H9 (cell line): ENCODE measurements around the gene SPAG17. TPM values are rescaled to one million over a fixed set of nuclear protein-coding genes. Genes with fewer than 3 reads are reported as not detected.

Experiments
- DNase-seq: peaks from one replicate; pipeline ENCODE4 v3.0.0-alpha.2; 2017
- H2AFZ ChIP-seq: one replicate; pipeline ENCODE4 v1.6.1; 2013; ENCODE audit warnings: mild to moderate bottlenecking, low read length, control low read depth, moderate library complexity
- H2AK5ac ChIP-seq: 2 replicates; pipeline ENCODE4 v1.6.1; 2013; ENCODE audit warnings: low read length, control low read depth, mixed read lengths; ENCODE audit not compliant: insufficient read length
- H2BK120ac ChIP-seq: one replicate; pipeline ENCODE4 v1.6.1; 2013; ENCODE audit warnings: low read depth, mild to moderate bottlenecking, low read length, control low read depth, inconsistent platforms; ENCODE audit not compliant: poor library complexity, severe bottlenecking
- H2BK12ac ChIP-seq: 2 replicates; pipeline ENCODE4 v1.6.1; 2013; ENCODE audit warnings: low read length, control low read depth, mixed read lengths, low read depth; ENCODE audit not compliant: insufficient read length
- H2BK15ac ChIP-seq: 2 replicates; pipeline ENCODE4 v1.6.1; 2013; ENCODE audit warnings: low read depth, low read length, control low read depth
- H2BK20ac ChIP-seq: one replicate; pipeline ENCODE4 v1.6.1; 2013; ENCODE audit warnings: low read depth, mild to moderate bottlenecking, low read length, control low read depth, inconsistent platforms; ENCODE audit not compliant: poor library complexity, severe bottlenecking
- H2BK5ac ChIP-seq: 2 replicates; pipeline ENCODE4 v1.6.1; 2013; ENCODE audit warnings: low read length, control low read depth, mixed read lengths; ENCODE audit not compliant: insufficient read length
- H3K14ac ChIP-seq: 2 replicates; pipeline ENCODE4 v1.6.1; 2013; ENCODE audit warnings: low read length, control low read depth; ENCODE audit not compliant: insufficient read depth
- H3K18ac ChIP-seq: 2 replicates; pipeline ENCODE4 v1.6.1; 2013; ENCODE audit warnings: low read depth, mild to moderate bottlenecking, mixed read lengths, low read length, control low read depth; ENCODE audit not compliant: insufficient read length
- H3K23ac ChIP-seq: 2 replicates; pipeline ENCODE4 v1.6.1; 2013; ENCODE audit warnings: low read length, control low read depth, mixed read lengths, low read depth; ENCODE audit not compliant: insufficient read length
- H3K23me2 ChIP-seq: 2 replicates; pipeline ENCODE4 v1.6.1; 2013; ENCODE audit warnings: low read depth, mild to moderate bottlenecking, mixed read lengths, low read length, control low read depth; ENCODE audit not compliant: insufficient read length, poor library complexity, severe bottlenecking
- H3K27ac ChIP-seq: 2 replicates; pipeline ENCODE4 v1.5.1; 2013; ENCODE audit warnings: low read length, control low read depth, mixed read lengths, low read depth; ENCODE audit not compliant: insufficient read length
- H3K27me3 ChIP-seq: 2 replicates; pipeline ENCODE4 v1.6.1; 2013; ENCODE audit warnings: low read length, control low read depth, inconsistent platforms; ENCODE audit not compliant: insufficient read depth
- H3K4ac ChIP-seq: 2 replicates; pipeline ENCODE4 v1.6.1; 2013; ENCODE audit warnings: low read depth, mild to moderate bottlenecking, control low read depth, inconsistent platforms, low read length, moderate library complexity
- H3K4me1 ChIP-seq: 2 replicates; pipeline ENCODE4 v1.6.1; 2013; ENCODE audit warnings: low read length, control low read depth, inconsistent platforms; ENCODE audit not compliant: insufficient read depth
- H3K4me2 ChIP-seq: 2 replicates; pipeline ENCODE4 v1.6.1; 2013; ENCODE audit warnings: low read length, control low read depth, mixed read lengths; ENCODE audit not compliant: insufficient read length, insufficient read depth
- H3K56ac ChIP-seq: 2 replicates; pipeline ENCODE4 v1.6.1; 2013; ENCODE audit warnings: low read depth, mild to moderate bottlenecking, mixed read lengths, low read length, control low read depth; ENCODE audit not compliant: insufficient read length
- H3K79me1 ChIP-seq: 2 replicates; pipeline ENCODE4 v1.6.1; 2013; ENCODE audit warnings: low read depth, mild to moderate bottlenecking, moderate library complexity, low read length, control low read depth, inconsistent platforms; ENCODE audit not compliant: insufficient read depth, poor library complexity, severe bottlenecking
- H3K79me2 ChIP-seq: 2 replicates; pipeline ENCODE4 v1.6.1; 2013; ENCODE audit warnings: low read length, control low read depth, inconsistent platforms; ENCODE audit not compliant: insufficient read depth
- H3K9ac ChIP-seq: 2 replicates; pipeline ENCODE4 v1.6.1; 2013; ENCODE audit warnings: low read length, control low read depth, mixed read lengths; ENCODE audit not compliant: insufficient read length; ENCODE audit errors: extremely low read depth
- H3K9me3 ChIP-seq: one replicate; pipeline ENCODE4 v1.6.1; 2013; ENCODE audit warnings: low read depth, low read length, inconsistent platforms; ENCODE audit not compliant: control insufficient read depth
- H3T11ph ChIP-seq: one replicate; pipeline ENCODE4 v1.6.1; 2013; ENCODE audit warnings: mild to moderate bottlenecking, low read length, control low read depth, inconsistent platforms
- H4K20me1 ChIP-seq: one replicate; pipeline ENCODE4 v1.6.1; 2013; ENCODE audit not compliant: control insufficient read depth, insufficient read length, insufficient read depth
- H4K5ac ChIP-seq: 2 replicates; pipeline ENCODE4 v1.6.1; 2013; ENCODE audit warnings: low read depth, mild to moderate bottlenecking, mixed read lengths, low read length, control low read depth; ENCODE audit not compliant: insufficient read length
- H4K8ac ChIP-seq: replicated peaks from 2 replicates; pipeline ENCODE4 v1.6.1; 2013; ENCODE audit warnings: low read length, control low read depth, mixed read lengths, low read depth; ENCODE audit not compliant: insufficient read length
- H4K91ac ChIP-seq: 2 replicates; pipeline ENCODE4 v1.6.1; 2013; ENCODE audit warnings: low read depth, mild to moderate bottlenecking, moderate library complexity, mixed read lengths, low read length, control low read depth; ENCODE audit not compliant: insufficient read length
- H3K27ac Mint-ChIP-seq, 3 experiments: 2 replicates in 2 of 3; 3 replicates in 1 of 3; pipeline ENCODE4 v1.8.0; 2020 to 2021; ENCODE audit warnings: mixed read lengths in 3 of 3, mild to moderate bottlenecking in 1 of 3, moderate library complexity in 1 of 3
- H3K27me3 Mint-ChIP-seq: 2 replicates; pipeline ENCODE4 v1.8.0; 2021; ENCODE audit warnings: low read depth, mild to moderate bottlenecking, moderate library complexity, mixed read lengths
- H3K36me3 Mint-ChIP-seq, 3 experiments: 2 replicates in 2 of 3; 3 replicates in 1 of 3; pipeline ENCODE4 v1.8.0; 2020 to 2021; ENCODE audit warnings: low read depth in 3 of 3, mixed read lengths in 3 of 3; ENCODE audit not compliant: insufficient read depth in 1 of 3
- H3K4me1 Mint-ChIP-seq, 2 experiments: 2 replicates each; pipeline ENCODE4 v1.8.0; 2020; ENCODE audit warnings: mixed read lengths in 2 of 2
- H3K4me3 Mint-ChIP-seq, 2 experiments: 2 replicates in 1 of 2; 3 replicates in 1 of 2; pipeline ENCODE4 v1.8.0; 2020 to 2021; ENCODE audit warnings: mild to moderate bottlenecking in 2 of 2, mixed read lengths in 2 of 2, moderate library complexity in 1 of 2
- H3K9me3 Mint-ChIP-seq, 2 experiments: 2 replicates in 1 of 2; 3 replicates in 1 of 2; pipeline ENCODE4 v1.8.0; 2020; ENCODE audit warnings: mild to moderate bottlenecking in 2 of 2, mixed read lengths in 2 of 2, moderate library complexity in 1 of 2
- WGBS: extraction: QIAGEN DNeasy Blood & Tissue Kit; methylation state at CpG from one replicate; pipeline ENCODE4 v1.1.7; 2013; ENCODE audit warnings: missing lambda C conversion rate, low lambda C conversion rate, mixed read lengths; ENCODE audit not compliant: insufficient read length; ENCODE audit errors: extremely low coverage; 5-methylcytosine and 5-hydroxymethylcytosine counted together
- total RNA-seq: library from RNA; stranded (reverse); gene quantifications from 2 replicates; pipeline ENCODE4 v1.2.1, GENCODE V29; 2021
- TF ChIP-seq, protein P1 (sequence below): fragments of 200-600 bp; sonication (generic); conservative IDR thresholded peaks from 3 replicates; pipeline ENCODE4 v1.8.0; 2021; ENCODE audit warnings: antibody characterized with exemption, mild to moderate bottlenecking

The SPAG17 gene
- total RNA-seq, 1 experiment from 2014 or later = 0.37 TPM

DNA sequence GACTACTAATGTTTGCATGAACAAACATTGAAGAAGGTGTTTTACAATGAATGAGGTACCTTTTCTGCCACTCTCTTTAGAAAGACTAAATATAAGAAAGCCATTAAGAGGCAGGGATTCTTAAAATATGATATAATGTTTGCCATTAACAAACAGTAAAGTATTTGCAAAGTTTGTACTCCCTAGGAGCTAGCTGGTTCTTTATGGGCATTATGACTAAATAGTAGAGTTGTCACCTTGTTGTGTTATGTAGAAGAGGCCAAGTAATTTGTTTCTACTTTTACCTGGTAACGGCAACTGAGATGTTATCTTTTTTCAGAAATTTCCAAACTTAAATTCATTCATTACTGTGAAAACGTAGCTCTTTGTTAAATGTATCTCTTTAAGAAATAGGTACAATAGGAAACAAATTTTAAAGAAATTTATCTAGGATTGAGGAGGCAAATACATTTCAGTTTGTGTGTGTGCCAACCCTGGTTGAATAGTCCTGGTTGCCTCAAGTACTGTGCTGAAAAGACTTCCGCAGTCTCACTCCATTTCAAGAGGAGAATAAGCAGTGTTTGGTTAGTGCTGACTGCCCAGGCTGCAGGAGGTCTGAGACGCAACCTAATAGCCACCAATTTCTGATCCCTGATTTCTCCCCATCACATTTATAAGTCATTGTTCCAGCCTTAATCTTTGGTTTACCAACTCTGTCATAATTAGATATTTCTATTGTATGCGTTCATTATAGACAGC is 203.4 kb downstream of the SPAG17 start:
- TF ChIP-seq, protein P1, sequence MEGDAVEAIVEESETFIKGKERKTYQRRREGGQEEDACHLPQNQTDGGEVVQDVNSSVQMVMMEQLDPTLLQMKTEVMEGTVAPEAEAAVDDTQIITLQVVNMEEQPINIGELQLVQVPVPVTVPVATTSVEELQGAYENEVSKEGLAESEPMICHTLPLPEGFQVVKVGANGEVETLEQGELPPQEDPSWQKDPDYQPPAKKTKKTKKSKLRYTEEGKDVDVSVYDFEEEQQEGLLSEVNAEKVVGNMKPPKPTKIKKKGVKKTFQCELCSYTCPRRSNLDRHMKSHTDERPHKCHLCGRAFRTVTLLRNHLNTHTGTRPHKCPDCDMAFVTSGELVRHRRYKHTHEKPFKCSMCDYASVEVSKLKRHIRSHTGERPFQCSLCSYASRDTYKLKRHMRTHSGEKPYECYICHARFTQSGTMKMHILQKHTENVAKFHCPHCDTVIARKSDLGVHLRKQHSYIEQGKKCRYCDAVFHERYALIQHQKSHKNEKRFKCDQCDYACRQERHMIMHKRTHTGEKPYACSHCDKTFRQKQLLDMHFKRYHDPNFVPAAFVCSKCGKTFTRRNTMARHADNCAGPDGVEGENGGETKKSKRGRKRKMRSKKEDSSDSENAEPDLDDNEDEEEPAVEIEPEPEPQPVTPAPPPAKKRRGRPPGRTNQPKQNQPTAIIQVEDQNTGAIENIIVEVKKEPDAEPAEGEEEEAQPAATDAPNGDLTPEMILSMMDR = no peak
- Histone ChIP-seq H3K27me3 (no peaks in the 10 kb centered on the region), H3K79me1 (no peaks in the 10 kb centered on the region), H2BK15ac (no peak overlapping the region), H3K4me1 (no peaks in the 10 kb centered on the region), H3K79me2 (no peaks in the 10 kb centered on the region), H2AFZ (no peak overlapping the region), H3K23me2 (no peaks in the 10 kb centered on the region), H3K9me3 (no peaks in the 10 kb centered on the region), H4K91ac (no peak overlapping the region), H3K9ac (no peak overlapping the region), H2AK5ac (no peak overlapping the region), H2BK120ac (no peak overlapping the region), H3K4ac (no peak overlapping the region), H3K4me2 (no peak overlapping the region), H2BK20ac (no peak overlapping the region), H3K27ac (no peak overlapping the region), H3T11ph (no peak overlapping the region), H4K8ac (no peak overlapping the region), H3K23ac (no peak overlapping the region), H3K14ac (no peak overlapping the region), H3K18ac (no peak overlapping the region), H2BK12ac (no peak overlapping the region), H2BK5ac (no peak overlapping the region), H4K5ac (no peak overlapping the region), H3K56ac (no peak overlapping the region), H4K20me1 (no peaks in the 10 kb centered on the region)
- no peaks in the 10 kb centered on the region for H3K4me1 Mint-ChIP-seq
- no CpG with 5 or more reads among the region's 5 CpGs for WGBS
- H3K4me3 Mint-ChIP-seq = no peak overlapping the region
- no peaks in the 10 kb centered on the region for H3K36me3 Mint-ChIP-seq
- no peak overlapping the region for H3K27ac Mint-ChIP-seq
- no peak for DNase-seq
- H3K9me3 Mint-ChIP-seq = no peaks in the 10 kb centered on the region
- H3K27me3 Mint-ChIP-seq = no peaks in the 10 kb centered on the region
